OCI-LY7 (cell line): ENCODE data around the gene APBA3. TPM values are rescaled to one million over a fixed set of nuclear protein-coding genes. Genes with fewer than 3 reads are reported as not detected.

ENCODE experiments used
- BruUV-seq: library from RNA; stranded (reverse); fragments of 400-500 nt; replicated peaks from 2 replicates; lab custom pipeline; 2021; lab: Mats Ljungman, UMichigan
- CTCF ChIA-PET: fragments of 300-600 bp; sonication (Branson Sonifier 250); formaldehyde crosslinking; loops from one replicate; lab custom pipeline; 2022; ENCODE audit warnings: antibody characterized with exemption; ENCODE audit not compliant: unreplicated experiment; lab: Charles Lee
- POLR2A ChIA-PET: fragments of 300-600 bp; sonication (Branson Sonifier 250); formaldehyde crosslinking; loops from one replicate; lab custom pipeline; 2022; ENCODE audit warnings: antibody characterized with exemption; lab: Charles Lee
- DNase-seq: peaks from one replicate; pipeline ENCODE4 v3.0.0-alpha.2; 2015; ENCODE audit warnings: low spot score
- H2AFZ ChIP-seq: fragments of 200-600 bp; sonication (generic), shearing (Covaris generic); 2 replicates; pipeline ENCODE4 v1.6.1; 2014; ENCODE audit warnings: mild to moderate bottlenecking, antibody characterized with exemption, low read length, moderate library complexity
- H3K27ac ChIP-seq: fragments of 200-600 bp; sonication (generic); 2 replicates; pipeline ENCODE4 v1.5.1; 2014; ENCODE audit warnings: mixed run types, low read depth, mild to moderate bottlenecking, moderate library complexity, low read length, inconsistent platforms; ENCODE audit not compliant: poor library complexity, severe bottlenecking
- H3K36me3 ChIP-seq: fragments of 200-600 bp; sonication (generic); 2 replicates; pipeline ENCODE4 v1.6.1; 2014; ENCODE audit warnings: mild to moderate bottlenecking, antibody characterized with exemption, low read length, moderate library complexity, mixed read lengths; ENCODE audit not compliant: insufficient read depth
- H3K4me1 ChIP-seq: fragments of 200-600 bp; sonication (generic); 2 replicates; pipeline ENCODE4 v1.5.1; 2014; ENCODE audit warnings: mild to moderate bottlenecking, low read length; ENCODE audit not compliant: insufficient read depth, poor library complexity, severe bottlenecking
- H3K4me2 ChIP-seq: fragments of 200-600 bp; sonication (generic); 2 replicates; pipeline ENCODE4 v1.6.1; 2014; ENCODE audit warnings: mild to moderate bottlenecking, low read length
- H3K4me3 ChIP-seq: fragments of 200-600 bp; sonication (generic); 2 replicates; pipeline ENCODE4 v1.5.1; 2014; ENCODE audit warnings: mild to moderate bottlenecking, low read depth, low read length; ENCODE audit not compliant: poor library complexity, severe bottlenecking
- H3K79me2 ChIP-seq: fragments of 200-600 bp; sonication (generic); 2 replicates; pipeline ENCODE4 v1.6.1; 2016; ENCODE audit warnings: low read depth, mild to moderate bottlenecking, low read length, moderate library complexity, mixed read lengths; ENCODE audit not compliant: insufficient read depth
- H3K9me2 ChIP-seq: fragments of 200-600 bp; sonication (generic); 2 replicates; pipeline ENCODE4 v1.6.1; 2016; ENCODE audit warnings: mild to moderate bottlenecking, low read length, mixed read lengths; ENCODE audit not compliant: insufficient read depth
- H3K9me3 ChIP-seq: fragments of 200-600 bp; sonication (generic); 2 replicates; pipeline ENCODE4 v1.6.1; 2014; ENCODE audit warnings: mild to moderate bottlenecking, mixed run types, low read length, mixed read lengths
- H4K20me1 ChIP-seq: fragments of 200-600 bp; sonication (generic); 2 replicates; pipeline ENCODE4 v1.6.1; 2014; ENCODE audit warnings: mild to moderate bottlenecking, antibody characterized with exemption, low read length, moderate library complexity, mixed read lengths; ENCODE audit not compliant: insufficient read depth
- EZH2phosphoT487 ChIP-seq: fragments of 200-600 bp; sonication (generic); IDR thresholded peaks from 2 replicates; pipeline ENCODE4 v1.6.1; 2018; ENCODE audit warnings: low read depth, borderline replicate concordance, mild to moderate bottlenecking, mixed run types, antibody characterized with exemption, low read length, moderate library complexity, mixed read lengths
- intact Hi-C: fragments of 100-400 bp; cut with micrococcal nuclease; formaldehyde crosslinking; loops from one replicate; pipeline ENCODE4 v1.10.0; 2022; ENCODE audit not compliant: unreplicated experiment
- total RNA-seq, 2 experiments: library from RNA; depleted of rRNA in 1 of 2; stranded (reverse); fragments of >200 nt in 1 of 2; shearing (Covaris generic) in 1 of 2; gene quantifications; 2 replicates each; pipeline ENCODE4 v1.2.3, GENCODE V29; 2014 to 2022
- TF ChIP-seq, protein P1 (sequence below): fragments of 200-600 bp; sonication (generic); conservative IDR thresholded peaks from 2 replicates; pipeline ENCODE4 v1.5.1; 2014; ENCODE audit warnings: mild to moderate bottlenecking, antibody characterized with exemption, low read length, moderate library complexity, mixed read lengths

Gene APBA3
- total RNA-seq, 2 experiments from 2014 or later: 28.7 to 34.7 TPM

DNA sequence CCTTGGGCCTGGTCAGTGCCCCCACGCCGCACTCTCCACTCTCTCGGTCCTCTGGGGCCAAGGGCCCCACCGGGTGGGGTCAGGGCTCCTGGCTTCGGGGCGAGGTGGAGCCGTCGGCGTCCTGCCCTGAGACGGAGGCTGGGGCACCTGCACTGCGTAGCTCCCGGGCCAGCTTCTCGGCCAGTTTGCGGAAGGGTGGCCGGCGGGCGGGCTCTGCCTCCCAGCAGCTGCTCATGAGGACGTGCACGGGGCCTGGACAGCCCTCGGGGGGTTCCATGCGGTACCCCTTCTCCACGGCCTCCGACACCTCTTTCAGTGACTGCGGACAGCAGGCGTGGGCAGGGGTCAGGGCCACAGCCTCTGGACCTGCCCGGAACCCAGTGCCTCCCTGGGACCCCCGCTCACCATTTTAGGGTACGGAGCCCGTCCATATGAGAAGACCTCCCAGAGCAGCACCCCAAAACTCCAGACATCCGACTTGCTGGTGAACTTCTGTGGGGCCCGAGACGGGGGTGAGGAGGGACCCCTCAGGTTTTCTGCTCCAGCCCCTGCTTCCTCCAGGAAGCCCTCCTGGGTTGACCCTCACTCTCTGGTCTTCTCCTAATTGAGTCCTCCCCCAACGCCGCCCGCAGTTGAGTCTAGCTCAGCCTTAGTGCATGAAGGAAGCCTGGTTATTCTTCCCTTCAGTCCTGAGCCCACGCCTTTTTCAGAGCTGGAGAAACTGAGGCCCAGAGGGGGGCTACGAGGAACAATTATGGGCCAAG, 16.8 kb upstream of the APBA3 start:
- Histone ChIP-seq H3K4me1 (no peaks in the 10 kb centered on the region), H3K9me3 (peaks cover 8% of the 10 kb centered on the region; the same call in 1 of the 2 replicates), H4K20me1 (no peaks in the 10 kb centered on the region), H3K27ac (no peak overlapping the region), H3K4me3 (no peak overlapping the region), H3K4me2 (no peak overlapping the region), H3K79me2 (no peaks in the 10 kb centered on the region), H3K9me2 (no peaks in the 10 kb centered on the region), H3K36me3 (no peaks in the 10 kb centered on the region), H2AFZ (no peak overlapping the region)
- no peak for DNase-seq
- TF ChIP-seq, protein P1, sequence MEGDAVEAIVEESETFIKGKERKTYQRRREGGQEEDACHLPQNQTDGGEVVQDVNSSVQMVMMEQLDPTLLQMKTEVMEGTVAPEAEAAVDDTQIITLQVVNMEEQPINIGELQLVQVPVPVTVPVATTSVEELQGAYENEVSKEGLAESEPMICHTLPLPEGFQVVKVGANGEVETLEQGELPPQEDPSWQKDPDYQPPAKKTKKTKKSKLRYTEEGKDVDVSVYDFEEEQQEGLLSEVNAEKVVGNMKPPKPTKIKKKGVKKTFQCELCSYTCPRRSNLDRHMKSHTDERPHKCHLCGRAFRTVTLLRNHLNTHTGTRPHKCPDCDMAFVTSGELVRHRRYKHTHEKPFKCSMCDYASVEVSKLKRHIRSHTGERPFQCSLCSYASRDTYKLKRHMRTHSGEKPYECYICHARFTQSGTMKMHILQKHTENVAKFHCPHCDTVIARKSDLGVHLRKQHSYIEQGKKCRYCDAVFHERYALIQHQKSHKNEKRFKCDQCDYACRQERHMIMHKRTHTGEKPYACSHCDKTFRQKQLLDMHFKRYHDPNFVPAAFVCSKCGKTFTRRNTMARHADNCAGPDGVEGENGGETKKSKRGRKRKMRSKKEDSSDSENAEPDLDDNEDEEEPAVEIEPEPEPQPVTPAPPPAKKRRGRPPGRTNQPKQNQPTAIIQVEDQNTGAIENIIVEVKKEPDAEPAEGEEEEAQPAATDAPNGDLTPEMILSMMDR: no peak
- TF ChIP-seq EZH2phosphoT487: no peak
- CTCF ChIA-PET: no interaction called here
- POLR2A ChIA-PET: no interaction called here
- no TSS peak for BruUV-seq
- intact Hi-C loops: no loop called here

DNA sequence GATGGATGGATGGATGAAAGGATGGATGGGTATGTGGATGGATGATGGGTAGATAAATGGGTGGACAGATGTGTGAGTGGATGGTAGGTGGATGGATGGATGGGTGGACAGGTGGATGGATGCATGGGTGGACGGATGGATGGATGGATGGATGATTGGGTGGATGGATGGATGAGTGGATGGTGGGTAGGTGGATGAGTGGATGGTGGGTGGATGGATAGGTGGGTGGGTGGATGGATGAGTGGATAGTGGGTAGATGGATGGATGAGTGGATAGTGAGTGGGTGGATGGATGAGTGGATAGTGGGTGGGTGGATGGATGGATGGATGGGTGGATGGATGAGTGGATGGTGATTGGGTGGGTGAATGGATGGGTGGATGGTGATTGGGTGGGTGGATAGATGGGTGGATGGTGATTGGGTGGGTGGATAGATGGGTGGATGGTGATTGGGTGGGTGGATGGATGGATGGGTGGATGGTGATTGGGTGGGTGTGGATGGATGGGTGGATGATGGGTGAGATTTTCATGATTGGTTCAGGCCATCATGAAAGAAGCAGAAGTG, 15.1 kb upstream of the APBA3 start:
- CTCF ChIA-PET: no interaction called here
- no peaks in the 10 kb centered on the region for H3K9me2 ChIP-seq
- no peak for DNase-seq
- no TSS peak for BruUV-seq
- H3K4me3 ChIP-seq: no peak overlapping the region
- no peaks in the 10 kb centered on the region for H3K79me2 ChIP-seq
- H3K9me3 ChIP-seq: peaks cover 5% of the 10 kb centered on the region; the same call in 1 of the 2 replicates
- TF ChIP-seq, protein P1: no peak
- no peak for TF ChIP-seq EZH2phosphoT487
- no peak overlapping the region for H3K27ac ChIP-seq
- no peaks in the 10 kb centered on the region for H4K20me1 ChIP-seq
- no peak overlapping the region for H2AFZ ChIP-seq
- no peaks in the 10 kb centered on the region for H3K36me3 ChIP-seq
- H3K4me2 ChIP-seq: no peak overlapping the region
- POLR2A ChIA-PET: no interaction called here
- no peaks in the 10 kb centered on the region for H3K4me1 ChIP-seq
- intact Hi-C loops: no loop called here

DNA sequence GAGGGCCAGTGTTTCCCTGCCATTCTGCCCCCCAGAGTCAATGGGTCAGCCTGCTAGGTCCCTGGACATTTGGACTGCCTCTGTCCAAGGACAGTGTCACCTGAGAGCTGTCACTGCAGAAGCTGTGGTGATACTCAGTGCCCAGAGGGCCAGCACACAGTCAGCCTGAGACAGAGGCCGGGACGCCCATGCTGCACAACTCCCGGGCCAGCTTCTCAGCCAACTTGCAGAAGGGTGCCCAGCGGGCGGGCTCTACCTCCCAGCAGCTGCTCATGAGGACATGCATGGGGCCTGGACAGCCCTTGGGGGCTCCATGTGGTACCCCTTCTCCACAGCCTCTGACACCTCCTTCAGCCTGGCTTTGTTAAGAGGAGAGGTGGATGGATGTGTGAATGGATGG, 14.3 kb upstream of the APBA3 start:
- ChIA-PET POLR2A (no interaction called here), CTCF (no interaction called here)
- H3K4me2 ChIP-seq: no peak overlapping the region
- H3K79me2 ChIP-seq: no peaks in the 10 kb centered on the region
- H4K20me1 ChIP-seq: no peaks in the 10 kb centered on the region
- no peak overlapping the region for H3K4me3 ChIP-seq
- DNase-seq: no peak
- H3K4me1 ChIP-seq: no peaks in the 10 kb centered on the region
- H3K9me2 ChIP-seq: no peaks in the 10 kb centered on the region
- no peak overlapping the region for H3K27ac ChIP-seq
- H3K36me3 ChIP-seq: no peaks in the 10 kb centered on the region
- no TSS peak for BruUV-seq
- no peaks in the 10 kb centered on the region for H3K9me3 ChIP-seq
- no peak overlapping the region for H2AFZ ChIP-seq
- TF ChIP-seq, protein P1: no peak
- TF ChIP-seq EZH2phosphoT487: no peak
- intact Hi-C loops: no loop called here
